Muscle of arm (tissue), 12 donors: ENCODE measurements around the gene AKAP9. TPM values are rescaled to one million over a fixed set of nuclear protein-coding genes. Genes with fewer than 3 reads are reported as not detected.
"Not testable (repeated sequence)": the region's sequence is repeated elsewhere in the genome, so short reads cannot be mapped to it uniquely, and the experiment has no call there.

Experiments used
- DNase-seq: peaks from one replicate; pipeline ENCODE4 v3.0.0-alpha.2; 2013
- polyA plus RNA-seq, 12 donors: library from polyadenylated mRNA; unstranded; fragments of 120-200 nt; gene quantifications; one replicate each; pipeline ENCODE4 v1.2.1, GENCODE V29; 2013; ENCODE audit not compliant: insufficient read length in 12 of 12

The AKAP9 gene
- polyA plus RNA-seq, 12 donors: 67.9 to 106 (median 85.2) TPM; not detected in 1

DNA sequence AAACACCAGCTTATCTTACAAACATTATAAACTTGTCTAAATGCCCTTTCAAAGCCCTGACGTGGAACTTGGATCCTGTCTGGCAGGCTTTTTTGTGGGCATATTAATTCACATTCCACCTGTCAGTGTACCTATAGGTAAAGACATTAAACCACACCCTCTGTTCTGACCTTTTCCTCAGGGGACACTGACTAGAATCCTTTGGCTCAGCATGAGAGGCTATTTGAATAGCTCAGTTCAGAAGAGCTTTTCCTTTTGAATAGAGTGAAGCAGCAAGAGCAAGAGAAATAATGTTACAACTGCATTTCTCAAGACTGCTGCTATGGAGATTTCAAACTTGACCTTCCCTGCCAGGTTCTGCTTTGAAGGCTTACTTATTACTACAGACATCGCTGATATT lies 116.7 kb downstream of the AKAP9 start:
- no peak for DNase-seq

DNA sequence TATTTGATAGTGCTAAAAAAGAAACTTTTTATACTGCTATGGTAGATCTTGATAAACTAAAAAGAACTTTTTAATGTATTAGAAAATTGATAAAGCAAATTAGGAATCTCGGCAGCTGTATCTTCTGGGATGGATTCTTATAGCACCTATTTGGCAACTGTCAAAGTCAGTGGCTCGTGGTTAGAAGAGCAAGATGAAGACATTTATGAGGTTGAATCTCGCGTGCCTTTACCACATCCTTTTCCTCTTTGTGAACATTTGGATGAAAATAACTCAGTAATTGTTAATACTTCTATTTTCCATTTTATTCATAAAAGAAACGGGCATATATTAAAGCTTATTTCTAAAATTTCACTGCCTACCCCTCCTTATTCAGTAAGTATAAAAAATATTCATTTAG lies 117.4 kb downstream of the AKAP9 start:
- DNase-seq: no peak

DNA sequence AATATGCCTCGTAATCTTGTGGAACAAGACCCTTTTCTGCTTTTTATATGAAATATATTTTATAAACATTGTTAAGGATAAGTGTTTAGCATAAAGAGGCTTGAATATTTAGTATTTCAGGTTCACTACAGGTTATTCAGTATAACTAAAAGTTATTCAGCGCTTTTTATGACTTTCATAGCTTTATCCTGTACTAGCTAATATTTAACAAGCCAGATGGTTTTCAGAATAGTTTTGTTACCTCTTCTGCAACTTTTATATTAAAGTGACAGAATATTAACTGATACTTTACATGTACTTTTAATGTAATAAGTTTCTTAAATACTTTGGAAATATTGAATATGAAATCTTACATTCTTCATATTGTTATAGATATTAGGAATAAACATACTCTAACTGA lies 118.2 kb downstream of the AKAP9 start:
- no peak for DNase-seq

DNA sequence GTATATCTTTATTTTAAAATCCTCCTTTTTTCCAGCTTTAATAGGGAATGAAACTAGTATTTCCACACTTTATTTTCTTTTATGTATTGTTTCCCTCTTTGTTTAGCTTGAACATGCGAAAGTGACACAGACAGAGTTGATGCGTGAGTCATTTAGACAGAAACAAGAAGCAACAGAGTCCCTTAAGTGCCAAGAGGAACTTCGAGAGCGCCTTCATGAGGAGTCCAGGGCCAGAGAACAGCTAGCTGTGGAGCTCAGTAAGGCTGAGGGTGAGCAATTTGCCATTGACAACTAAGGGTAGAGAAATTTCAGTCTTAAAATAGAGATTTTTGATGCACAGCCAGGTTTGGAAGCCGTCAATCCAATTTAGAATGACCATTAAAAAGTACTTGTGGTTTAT lies 120.5 kb downstream of the AKAP9 start:
- DNase-seq: no peak

DNA sequence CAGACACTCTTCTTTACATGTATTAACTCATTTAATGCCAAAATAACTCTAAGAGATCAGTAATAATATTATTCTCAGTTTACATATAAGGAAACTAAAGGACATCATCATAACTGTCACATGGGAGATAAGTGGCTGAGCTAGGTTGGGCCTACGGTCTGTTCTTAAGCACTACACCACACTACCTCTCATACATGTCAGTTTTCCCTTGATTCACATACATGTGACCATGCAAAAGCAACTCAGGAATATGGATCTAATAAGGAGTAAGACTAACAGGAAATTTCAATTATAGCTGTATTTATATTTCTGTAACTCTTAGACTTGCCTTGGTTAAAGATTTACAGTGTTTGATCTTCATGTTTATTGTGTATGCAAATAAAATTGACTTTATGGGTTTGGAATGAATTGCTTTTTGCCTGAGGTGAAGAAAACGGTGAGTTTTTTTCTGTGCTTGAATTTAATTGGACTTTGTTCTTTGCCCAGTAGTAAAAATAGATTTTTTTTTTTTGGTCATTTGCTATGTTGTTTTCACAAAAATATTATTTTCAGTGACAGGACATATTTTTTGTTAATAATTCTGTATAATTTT lies 123.9 kb downstream of the AKAP9 start:
- DNase-seq: no peak

DNA sequence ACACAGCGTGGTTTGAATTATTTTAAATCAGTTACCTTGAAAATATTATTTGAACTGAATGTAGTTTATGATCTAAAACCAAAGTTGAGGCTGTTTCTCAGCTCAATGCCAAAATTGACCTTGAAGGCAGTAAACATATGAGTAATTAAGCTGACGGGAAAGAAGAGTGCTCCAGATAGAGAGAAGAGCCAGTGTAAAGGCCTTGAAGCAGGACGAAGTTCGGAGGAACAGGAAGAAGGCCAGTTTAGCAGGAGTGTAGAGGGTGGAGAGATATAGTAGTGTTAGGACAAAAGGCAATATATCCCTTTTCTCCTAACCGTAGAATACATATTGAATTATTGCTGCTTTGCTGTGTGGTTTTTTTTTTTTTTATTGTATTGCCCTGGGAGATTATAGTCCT lies 130.4 kb downstream of the AKAP9 start:
- DNase-seq: no peak

DNA sequence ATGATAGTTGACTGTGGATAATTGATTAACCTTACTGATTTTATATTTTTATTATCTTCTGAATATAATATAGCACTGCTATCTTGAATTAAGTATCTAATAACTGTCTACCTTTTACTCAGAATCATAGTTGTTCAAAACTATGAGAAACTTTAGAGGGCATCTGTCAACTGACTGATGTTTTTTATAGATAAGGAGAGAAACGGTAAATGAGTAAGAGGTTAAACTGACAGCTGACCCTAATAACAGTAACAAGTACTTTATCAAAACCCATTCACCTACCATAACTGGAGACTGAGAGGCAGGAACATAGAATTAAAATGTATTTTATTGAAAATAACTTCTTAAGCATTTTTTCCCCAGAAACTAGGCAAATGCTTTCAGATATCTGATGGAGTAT lies 131.5 kb downstream of the AKAP9 start:
- no peak for DNase-seq

DNA sequence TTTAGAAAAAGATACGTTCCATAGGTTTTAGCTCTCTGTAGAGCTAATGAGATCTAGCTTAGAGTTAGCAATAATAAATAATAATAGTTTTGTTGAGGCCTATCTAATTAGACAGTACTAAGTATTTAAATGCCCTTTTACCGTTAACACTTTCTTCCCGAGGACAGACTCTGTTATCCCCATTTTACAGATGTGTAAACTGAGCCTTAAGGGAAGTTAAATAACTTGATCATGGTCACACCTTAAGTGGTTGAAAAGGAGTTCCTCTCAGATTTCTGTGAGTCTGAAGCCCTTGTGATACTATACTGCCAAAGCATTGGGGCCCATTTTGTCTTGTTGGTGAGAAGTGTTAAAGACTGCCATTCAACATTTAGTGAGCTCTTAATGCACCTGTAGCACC lies 132.0 kb downstream of the AKAP9 start:
- no peak for DNase-seq

DNA sequence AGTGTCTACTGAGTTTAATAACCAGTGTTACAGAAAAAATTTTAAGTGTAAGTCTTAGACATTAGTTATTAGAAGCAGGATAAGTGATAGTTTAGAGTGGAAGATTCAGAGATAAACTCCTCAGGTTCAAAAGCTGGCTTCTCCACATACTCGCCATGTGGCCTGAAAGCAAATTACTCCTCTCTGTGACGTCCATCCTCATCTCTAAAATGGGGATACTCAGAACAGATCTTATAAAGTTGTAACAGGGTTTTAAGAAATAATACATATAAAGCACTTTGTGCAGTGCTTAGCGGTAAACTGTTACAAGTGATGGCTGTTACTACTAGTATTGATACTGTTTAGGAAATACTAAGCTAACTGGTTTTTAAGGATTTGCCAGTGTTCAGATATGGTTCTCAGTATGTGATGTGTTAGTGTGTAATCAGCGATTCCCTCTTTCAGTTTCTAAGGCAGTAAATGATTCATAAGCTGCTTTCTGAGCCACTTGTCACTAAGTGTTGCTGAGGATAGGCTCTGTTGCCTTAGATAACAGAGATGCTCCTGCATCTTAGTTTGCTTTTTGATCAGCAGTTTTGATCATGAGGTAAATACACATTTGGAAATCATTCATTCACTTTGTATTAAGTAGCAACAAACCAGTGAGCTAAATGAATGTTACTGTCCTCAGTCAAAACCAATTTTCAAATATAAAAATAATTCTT lies 134.9 kb downstream of the AKAP9 start:
- DNase-seq: no peak

DNA sequence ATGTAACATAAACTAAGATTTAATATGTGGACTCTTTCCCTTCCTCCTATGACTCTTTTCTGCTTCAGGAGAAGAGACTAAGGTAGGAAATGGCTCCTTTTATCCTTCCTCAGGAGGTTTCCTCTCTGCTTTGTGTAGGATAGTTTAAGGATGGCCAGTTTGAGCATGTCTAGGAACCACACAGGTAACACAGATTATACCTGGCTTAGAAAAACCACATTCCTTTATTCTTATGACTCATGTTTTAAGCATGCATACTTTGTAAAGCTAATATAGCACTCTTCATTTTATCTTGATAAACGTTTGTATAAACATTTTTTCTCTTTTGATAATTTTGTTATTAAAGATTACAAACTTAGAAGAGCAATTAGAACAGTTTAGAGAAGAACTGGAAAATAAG lies 135.8 kb downstream of the AKAP9 start:
- DNase-seq: no peak

DNA sequence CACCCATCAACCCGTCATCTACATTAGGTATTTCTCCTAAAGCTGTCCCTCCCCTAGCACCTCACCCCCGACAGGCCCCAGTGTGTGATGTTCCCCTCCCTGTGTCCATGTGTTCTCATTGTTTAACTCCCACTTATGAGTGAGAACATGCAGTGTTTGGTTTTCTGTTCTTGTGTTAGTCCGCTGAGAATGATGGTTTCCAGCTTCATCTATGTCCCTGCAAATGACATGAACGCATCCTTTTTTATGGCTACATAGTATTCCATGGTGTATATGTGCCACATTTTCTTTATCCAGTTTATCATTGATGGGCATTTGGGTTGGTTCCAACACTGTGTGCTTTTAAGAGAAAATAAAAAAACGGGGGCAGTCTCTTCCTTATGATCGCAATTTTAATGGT lies 143.3 kb downstream of the AKAP9 start:
- DNase-seq: not testable (repeated sequence)

DNA sequence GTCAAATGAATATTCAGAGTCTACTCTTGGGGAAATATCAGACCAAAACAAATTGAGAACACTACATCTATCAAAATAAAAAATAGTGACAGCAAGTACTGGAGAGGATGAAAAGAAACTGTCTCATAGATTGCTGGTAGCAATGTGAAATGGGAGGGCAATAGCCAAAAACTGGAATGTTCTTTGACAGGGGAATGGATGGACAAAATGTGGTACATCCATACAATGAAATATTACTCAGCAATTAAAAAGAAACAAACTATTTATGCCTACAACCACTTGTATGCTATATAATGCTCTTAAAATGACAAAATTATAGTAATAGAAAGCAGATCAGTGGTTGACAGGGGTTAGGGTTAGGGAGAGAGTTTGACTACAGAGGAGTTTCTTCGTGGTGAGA lies 147.6 kb downstream of the AKAP9 start:
- no peak for DNase-seq

DNA sequence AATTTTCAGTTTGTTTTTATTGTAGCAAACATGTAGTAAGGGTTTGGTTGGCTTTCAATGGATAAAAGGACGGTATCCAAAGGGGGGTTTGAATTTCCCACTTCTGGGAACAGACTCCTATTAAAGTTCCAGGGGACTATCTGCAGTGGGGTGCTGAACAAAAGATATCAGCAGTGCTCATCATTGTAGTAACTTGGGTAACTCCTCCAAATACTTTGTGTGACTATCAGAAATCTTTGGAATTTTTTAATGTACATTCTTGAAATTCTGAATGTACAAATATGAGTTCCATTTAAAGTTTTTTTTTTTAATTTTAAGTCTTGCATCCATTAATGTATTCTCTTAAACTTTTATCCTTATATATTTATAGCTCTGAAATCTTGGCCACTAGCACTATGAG lies 151.5 kb downstream of the AKAP9 start:
- no peak for DNase-seq

DNA sequence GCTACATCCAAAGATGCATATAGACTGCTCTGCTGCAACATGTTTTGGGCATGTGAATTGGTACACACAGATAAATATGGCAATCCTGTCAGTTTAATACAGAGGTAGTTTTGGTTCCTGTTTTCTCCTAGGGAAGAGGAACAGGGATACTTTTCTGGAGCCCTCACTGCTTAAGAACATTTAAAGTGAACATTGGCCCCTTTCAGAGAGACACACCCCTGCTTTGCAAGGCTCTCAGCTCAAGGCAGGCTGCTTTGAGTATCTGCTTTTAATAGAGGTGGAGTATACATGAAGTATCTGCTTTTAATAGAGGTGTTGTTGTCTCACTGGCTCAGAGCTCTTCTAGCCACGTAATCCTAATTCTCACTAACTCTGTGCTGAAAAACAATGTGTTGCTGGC lies 154.7 kb downstream of the AKAP9 start:
- DNase-seq: no peak

DNA sequence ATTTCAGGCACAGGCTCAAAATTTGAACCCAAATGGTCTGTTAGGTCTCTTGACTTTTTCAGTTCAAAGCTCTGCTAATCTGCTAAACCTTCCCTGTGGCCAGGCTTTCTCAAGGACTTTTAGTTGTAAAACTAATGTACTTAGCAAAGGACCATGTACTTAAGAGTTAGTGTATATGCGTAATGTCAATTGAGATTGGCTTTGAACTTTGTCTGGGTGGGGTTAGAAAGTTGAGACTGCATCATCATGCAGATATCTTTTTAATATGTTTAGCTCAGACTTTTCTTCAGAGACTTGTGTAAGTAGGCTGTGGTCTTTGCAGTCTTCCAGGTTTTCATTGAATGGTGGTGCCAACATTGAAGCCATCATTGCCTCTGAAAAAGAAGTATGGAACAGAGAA lies 159.9 kb downstream of the AKAP9 start:
- DNase-seq: no peak

DNA sequence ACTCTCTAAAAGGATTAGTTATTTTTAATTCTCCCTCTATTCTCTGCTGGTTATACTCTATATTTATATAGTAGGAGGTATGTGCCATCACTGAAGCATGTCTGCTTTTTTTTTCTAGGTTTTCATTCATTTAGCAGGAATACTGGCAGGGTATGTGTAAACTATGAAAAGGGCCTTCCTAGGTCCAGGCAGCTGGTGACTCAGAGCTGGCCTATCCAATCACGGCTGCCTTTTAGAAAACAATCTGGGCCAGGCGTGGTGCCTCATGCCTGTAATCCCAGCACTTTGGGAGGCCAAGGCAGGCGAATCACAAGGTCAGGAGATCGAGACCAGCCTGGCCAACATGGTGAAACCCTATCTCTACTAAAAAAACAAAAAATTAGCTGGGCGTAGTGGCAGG lies 162.2 kb downstream of the AKAP9 start:
- not testable (repeated sequence) for DNase-seq

DNA sequence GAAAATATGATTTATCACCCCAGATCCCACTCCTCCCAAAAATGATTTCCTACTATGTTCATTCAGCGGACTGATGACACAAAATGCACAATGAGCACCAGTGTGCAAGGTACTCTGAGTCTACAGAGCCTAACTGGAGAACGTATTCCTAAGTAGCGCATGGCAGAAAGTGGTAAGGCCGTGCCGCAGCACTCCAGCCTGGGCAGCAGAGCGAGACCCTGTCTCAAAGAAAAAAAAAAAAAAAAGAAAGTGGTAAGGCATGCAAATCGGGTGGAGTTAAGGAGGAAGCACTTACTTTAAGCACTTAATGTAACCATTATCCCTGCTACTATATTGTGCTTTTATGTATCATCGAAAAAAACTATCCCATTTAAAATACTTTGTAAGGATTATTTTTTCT lies 168.2 kb downstream of the AKAP9 start:
- DNase-seq: no peak

DNA sequence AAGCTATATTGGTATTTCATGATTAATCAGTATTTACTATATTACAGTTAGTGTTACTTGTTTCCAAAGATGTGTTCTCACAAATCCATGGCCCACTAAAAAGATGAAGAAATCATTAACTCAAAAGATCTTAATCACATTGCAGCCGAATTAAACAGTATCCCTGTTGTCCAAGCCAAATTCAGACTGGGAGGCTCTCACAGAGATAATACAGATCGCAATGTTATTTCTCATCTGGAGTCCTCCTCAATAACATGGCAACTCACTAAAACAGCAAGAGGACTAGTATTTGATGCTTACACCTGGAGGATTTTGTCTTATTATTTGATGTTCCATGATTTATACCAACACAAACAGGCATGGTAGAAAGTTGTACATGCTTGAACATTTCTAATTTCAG lies 170.2 kb downstream of the AKAP9 start:
- no peak for DNase-seq

DNA sequence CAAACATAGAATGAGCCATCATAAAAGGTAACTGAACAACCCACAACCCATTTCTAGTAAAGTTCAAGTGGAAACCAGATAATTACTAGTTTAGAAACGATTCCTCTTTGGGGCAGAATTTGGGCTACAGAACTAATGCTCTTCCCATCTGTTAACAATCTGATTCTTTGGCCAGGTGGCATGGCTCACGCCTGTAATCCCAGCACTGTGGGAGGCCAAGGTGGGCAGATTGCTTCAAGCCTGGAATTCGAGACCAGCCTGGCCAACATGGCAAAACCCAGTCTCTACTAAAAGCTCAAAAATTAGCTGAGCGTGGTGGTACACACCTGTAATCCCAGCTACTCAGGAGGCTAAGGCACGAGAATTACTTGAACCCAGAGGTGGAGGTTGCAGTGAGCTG lies 175.2 kb downstream of the AKAP9 start:
- DNase-seq: no peak

DNA sequence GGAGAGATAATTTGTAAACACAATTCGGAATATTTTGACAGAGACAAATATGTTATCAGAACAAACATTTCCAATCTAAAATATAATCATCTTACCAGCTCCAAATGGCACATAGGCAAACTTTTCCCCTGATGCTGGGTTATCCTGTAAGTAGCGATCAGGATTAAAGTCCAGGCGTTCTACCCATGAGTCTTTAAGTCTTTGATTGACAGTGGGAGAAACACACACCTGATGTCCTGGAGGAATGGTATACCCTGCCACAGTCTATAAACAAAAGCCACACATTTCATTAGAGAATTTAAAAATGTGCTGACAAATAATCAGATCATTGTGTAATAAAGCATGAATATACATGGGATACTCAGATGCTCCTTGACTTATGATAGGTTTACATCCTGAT lies 176.3 kb downstream of the AKAP9 start:
- DNase-seq: no peak

DNA sequence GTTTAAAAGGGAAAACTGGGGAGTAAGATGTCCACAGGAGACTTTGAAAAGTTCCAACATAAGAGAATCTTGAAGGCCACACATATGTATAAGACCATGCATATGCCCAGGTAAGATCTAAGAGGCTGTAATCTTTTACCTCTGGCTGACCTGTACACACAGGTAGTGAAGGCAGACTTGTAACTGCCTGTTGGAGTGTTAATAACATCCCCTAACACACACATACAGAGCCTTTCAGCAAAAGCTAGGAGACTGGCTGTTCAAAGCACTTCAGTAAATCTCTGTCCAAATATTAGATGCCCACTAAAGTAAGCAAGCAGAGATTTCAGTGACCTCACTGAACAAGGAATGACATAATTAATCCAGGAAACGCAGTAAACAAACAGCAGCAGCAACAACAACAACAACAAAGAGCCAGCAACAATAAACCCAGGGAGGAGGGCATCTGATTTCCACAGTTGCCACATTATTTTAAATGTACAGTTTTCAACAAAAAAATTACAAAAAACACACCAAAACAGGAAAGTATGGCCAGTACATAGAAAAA lies 178.6 kb downstream of the AKAP9 start:
- no peak for DNase-seq

DNA sequence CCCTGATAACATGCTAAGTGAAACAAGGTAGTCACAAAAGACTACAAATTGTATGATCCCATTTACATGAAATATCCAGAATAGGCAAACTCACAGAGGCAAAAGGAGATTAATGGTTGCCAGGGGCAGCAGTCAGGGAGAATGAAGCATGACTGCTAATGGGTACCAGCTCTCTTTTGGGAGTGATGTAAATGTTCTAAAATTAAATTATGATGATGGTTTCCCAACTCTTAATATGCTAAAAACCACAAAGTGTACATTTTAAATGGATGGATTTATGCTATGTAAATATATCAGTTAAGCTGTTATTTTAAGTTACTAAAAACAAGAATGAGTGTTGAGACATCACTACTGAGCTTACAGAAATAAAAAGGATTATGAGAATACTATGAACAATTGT lies 181.0 kb downstream of the AKAP9 start:
- no peak for DNase-seq

DNA sequence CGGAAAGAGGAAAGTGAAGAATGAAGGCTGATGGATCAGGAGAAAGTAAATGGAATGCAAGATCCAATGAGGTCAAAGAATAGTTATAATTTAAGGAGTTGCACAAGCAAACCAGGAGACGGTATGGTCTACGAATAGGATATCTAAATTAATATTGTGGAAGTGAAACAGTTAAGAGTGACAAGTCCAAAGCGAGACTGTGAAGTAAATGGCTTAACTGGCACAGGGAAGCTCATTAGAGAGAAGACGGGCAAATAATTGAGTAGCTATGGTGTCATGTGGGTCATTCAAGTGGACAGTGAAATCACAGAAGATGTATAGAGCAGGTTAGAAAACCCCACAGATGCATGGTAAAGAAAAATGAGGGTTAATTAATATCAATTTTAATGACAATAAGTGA lies 190.4 kb downstream of the AKAP9 start:
- DNase-seq: no peak

DNA sequence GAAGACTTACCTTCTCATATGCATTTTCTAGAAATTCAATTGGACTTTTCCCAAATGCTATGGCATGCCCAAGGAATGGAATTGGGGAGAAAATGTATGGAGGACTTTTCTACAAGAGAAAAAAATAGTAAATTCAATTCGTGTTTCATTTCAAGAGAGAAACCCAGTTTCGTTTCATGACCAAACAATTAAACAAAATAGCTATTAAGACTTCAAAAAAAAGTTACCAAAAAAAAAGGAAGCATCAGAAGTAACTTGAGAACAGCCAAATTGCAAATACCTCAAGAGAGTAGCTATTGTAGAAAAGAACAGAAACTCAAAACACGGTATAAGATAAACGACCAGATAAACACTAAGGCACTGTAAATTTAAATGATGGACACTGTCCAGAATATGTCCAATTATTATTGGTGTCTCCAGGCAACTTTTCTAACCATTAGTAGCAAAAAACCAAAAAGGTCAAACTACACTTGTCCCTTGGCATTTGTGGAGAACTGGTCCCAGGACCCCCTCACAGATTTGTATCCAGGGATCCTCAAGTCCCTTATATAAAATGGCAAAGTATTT lies 191.2 kb downstream of the AKAP9 start:
- DNase-seq: no peak
